Right forelimb (tissue), 1 donor: ENCODE results near the gene GMEB2.
A peak's percentile ranks its signal among the peaks of the same experiment; 100 is the strongest.
"Not testable (repeated sequence)": the region's sequence is repeated elsewhere in the genome, so short reads cannot be mapped to it uniquely, and the experiment has no call there.

Source experiments
- DNase-seq: peaks from one replicate; pipeline ENCODE4 v3.0.0-alpha.2; 2018

Gene GMEB2

GRCh38 chr20:63656451-63656850, 29.6 kb upstream of the GMEB2 start:
- DNase-seq, result no peak

DNA sequence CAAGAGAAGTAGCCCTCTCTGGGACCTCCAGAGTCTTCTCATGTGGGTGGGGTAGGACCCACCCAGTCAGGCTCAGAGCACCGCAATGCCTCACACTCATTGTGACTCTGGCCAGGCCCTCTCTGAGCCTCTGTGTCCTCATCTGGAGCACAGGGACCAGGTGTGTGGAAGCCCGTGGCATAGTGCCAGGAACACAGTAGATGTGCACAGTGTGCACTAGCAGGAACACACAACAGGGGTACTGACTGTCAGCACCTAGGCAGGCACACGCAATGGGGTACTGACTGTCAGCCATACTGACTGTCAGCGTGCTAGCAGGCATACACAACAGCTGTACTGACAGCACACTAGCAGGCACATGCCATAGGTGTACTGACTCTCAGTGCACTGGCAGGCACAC, 28.3 kb upstream of the GMEB2 start:
- no peak for DNase-seq

GRCh38 chr20:63653974-63654668, 27.2 kb upstream of the GMEB2 start:
- DNase-seq, result no peak

GRCh38 chr20:63653041-63653973, 26.4 kb upstream of the GMEB2 start, which contains the start of gene STMN3:
STMN3 (minus strand) TSS chr20:63653424; CDS start chr20:63653345, 79 bp downstream.
- DNase-seq, result peak; percentile 93

DNA sequence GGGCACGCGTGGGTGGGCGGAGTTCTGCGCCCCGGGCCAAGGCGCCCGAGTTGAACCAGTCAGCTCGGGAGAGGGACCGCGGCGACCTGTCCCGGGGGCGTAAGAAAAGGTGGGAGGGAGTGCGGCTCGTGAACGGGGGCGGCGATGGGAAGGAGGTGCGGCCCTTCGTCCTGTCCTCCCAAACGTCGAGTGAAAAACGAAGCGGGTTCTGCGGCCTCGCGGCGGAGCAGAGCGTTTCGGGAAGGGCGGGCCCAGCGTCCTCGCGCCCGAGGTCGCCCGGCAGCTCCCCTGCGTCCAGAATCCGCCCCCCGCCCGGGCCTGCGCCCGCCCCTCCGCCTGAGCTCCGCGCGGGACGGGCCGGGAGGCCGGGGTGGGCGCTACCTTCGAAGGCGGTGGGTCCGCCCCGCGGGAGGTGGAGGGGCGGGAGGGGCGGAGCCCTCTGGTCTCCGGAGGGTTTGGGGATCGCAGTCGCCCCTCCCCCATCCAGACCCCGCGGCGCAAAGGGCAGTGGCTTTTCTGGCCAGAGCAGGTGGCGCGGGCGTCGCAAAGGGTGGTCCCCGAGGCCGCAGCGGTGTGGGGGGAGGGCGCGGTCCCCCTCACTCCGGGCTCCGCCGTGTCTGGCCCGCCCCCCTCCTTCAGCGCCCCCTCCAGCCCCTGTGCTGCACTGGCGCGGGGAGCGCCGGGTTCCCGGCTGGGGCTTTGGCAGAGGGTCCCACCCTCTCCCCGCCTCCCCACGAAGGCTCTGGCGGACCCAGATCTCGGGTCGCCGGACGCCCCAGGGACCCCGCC, 25.5 kb upstream of the GMEB2 start:
- peak; percentile 64 for DNase-seq

- DNase-seq, result no peak
Measured at GRCh38 chr20:63651942-63652191, 25.0 kb upstream of the GMEB2 start.

DNA sequence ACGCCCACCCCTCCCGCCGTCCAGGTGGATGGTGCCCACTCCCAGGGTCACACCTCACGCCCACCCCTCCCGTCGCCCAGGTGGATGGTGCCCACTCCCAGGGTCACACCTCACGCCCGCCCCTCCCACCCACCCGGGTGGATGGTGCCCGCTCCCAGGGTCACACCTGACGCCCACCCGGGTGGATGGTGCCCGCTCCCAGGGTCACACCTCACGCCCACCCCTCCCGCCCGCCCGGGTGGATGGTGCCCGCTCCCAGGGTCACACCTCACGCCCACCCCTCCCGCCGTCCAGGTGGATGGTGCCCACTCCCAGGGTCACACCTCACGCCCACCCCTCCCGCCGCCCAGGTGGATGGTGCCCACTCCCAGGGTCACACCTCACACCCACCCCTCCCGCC, 23.6 kb upstream of the GMEB2 start:
- not testable (repeated sequence) for DNase-seq

DNA sequence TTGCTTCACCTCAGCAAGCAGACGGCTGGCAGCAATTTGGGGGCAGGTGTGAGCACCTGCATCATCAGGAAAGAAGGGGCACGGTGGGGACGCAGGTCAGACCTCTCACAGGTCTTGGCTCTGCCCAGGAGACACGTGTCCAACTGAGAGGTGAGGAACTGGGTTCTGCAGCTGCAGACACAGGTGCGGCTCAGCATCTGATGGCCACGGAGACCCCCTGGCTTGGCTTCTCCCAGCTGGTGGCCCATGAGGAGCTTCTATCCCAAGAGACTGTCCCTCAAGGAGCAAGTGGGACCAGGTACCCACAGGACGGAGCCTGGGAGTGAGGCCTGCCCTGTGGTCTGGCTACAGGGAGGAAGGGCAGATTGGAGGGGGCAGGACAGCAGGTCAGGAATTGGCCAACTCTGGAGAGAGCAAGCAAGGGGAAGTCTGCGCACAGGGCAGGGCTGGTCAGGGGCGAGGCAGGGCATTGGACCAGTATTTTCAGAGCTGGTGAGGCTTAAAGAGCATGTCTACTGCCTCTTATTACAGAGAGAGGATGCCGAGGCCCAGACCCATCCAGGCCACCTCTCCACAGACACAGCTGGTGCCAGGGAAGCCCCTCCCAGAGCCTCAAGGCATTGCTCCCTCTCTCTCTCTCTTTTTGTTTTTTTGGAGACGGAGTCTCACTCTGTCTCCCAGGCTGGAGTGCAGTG, 22.1 kb upstream of the GMEB2 start:
- no peak for DNase-seq

DNA sequence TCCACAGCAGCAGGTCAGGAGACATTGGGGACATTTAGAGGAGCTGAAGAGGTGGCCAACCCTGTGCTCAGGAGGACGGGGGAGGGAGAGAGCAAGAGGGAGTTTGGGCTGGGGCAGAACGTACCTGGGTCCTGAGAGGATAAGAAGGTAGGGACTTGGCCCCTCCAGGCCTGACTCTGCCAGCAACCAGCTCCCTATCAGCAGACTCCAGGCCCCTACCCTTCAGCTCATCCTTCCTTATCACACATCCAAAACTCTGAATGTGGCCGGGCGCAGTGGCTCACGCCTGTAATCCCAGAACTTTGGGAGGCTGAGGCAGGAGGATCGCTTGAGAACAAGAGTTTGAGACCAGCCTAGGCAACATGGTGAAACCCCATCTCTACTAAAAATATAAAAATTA, 21.3 kb upstream of the GMEB2 start:
- DNase-seq, result no peak

GRCh38 chr20:63645218-63645617, 18.3 kb upstream of the GMEB2 start:
- DNase-seq, result no peak

GRCh38 chr20:63643946-63644345, 17.0 kb upstream of the GMEB2 start:
- no peak for DNase-seq

DNA sequence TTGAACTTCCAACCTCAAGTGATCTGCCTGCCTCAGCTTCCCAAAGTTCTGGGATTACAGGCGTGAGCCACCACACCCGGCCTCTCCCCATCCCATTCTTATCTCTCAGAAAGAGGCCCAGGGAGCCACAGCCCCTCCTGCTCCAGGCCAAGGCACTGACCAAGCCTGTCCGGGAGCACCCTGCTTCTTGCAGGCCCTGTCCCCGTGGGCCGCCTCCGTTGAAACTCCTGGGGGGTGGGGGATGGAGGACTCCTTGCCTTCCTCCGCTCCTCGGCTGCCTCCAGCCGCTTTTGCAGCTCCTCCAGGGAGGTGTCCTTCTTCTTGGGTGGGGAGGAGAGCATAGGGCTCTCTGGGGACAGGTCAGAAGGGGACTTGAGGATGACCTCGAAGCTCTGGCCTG, 16.6 kb upstream of the GMEB2 start:
- no peak for DNase-seq

GRCh38 chr20:63642527-63643247, 15.8 kb upstream of the GMEB2 start:
- no peak for DNase-seq

- peak; percentile 95 for DNase-seq
Measured at GRCh38 chr20:63641792-63642523, 15.1 kb upstream of the GMEB2 start.

- no peak for DNase-seq
Measured at GRCh38 chr20:63641146-63641791, 14.4 kb upstream of the GMEB2 start.

GRCh38 chr20:63640686-63641085, 13.8 kb upstream of the GMEB2 start:
- not testable (repeated sequence) for DNase-seq

- DNase-seq, result no peak
Measured at GRCh38 chr20:63640086-63640485, 13.2 kb upstream of the GMEB2 start.

DNA sequence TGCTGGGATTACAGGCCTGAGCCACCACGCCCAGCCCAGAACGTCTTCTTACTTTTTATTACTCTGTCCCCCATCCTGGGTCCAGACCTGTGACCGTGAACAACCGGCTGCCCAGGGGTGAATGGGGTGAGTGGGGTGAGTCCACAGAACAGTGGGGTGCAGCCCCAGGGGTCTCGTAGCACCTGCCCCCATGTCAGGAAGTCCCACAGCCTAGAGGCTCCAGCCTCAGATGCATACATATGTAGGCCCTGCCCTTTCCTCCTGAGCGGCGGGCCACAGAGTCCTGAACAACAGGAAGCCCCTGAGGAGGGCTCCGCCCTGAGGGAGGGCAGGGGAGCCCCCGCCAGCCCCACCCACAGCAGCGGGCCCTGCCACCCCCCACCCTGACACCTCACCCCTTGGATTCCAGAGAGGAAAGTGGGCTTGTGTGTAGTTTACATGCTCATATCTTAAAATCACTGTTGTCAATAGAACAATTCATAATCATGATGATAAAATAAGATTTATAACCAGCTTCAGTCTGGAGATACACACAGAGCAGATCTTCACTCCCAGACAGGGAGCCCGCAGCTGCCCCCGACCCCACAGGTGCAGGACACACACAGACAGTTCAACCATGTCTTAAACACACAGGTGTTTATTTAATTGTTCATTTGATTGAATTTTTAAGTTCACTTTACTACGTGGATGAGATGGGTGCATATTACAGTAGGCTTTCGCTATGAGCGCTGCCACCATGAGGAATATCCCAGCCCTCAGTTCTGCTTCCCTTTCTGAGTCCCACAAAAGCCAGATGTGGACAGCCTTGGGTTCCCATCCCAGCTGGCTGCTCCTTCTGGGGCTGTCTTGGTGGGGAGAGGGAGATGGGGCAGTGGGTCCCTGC, 12.4 kb upstream of the GMEB2 start:
- DNase-seq, result no peak

DNA sequence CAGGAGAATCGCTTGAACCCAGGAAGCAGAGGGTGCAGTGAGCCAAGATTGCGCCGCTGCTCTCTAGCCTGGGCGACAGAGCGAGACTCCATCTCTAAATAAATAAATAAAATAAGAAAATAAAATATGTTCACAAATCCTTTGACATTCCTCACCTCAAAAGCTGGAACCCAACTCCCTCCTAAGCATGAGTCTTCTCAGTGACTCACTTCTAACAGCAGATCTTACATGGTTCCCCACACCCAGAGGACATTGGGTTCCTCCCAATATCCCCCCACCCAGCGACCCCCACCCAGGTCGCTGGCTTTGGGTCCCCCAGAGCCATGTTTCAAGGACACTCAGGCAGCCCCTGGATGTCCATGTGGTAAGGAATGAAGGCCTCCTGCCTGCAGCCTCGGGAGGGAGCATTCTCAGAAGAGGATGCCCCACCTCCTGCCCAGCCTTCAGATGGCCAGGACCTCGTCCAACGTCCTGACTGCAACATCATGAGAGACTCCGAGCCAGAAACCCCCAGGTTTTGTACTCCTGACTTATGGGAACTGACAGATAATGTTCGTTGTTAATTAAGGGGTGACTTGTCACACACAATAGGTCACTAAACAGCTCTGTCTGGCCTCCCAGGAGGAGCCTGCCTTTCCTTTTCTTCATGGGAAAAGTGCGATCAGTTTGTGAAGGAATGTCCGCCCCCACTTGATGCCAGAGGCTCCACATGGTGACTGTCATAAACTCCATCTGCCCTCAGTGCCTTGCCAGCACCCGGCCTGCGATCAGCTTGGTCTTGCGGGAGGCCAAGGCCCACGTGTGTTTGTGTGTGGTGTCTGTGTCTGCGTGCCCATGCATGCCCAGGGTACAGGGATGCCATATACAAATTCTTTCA, 10.1 kb upstream of the GMEB2 start:
- DNase-seq, result no peak
